ENCODE data around the gene CRYBG1.
"Not testable (repeated sequence)": the region's sequence is repeated elsewhere in the genome, so short reads cannot be mapped to it uniquely, and the experiment has no call there.

Gene CRYBG1

DNA sequence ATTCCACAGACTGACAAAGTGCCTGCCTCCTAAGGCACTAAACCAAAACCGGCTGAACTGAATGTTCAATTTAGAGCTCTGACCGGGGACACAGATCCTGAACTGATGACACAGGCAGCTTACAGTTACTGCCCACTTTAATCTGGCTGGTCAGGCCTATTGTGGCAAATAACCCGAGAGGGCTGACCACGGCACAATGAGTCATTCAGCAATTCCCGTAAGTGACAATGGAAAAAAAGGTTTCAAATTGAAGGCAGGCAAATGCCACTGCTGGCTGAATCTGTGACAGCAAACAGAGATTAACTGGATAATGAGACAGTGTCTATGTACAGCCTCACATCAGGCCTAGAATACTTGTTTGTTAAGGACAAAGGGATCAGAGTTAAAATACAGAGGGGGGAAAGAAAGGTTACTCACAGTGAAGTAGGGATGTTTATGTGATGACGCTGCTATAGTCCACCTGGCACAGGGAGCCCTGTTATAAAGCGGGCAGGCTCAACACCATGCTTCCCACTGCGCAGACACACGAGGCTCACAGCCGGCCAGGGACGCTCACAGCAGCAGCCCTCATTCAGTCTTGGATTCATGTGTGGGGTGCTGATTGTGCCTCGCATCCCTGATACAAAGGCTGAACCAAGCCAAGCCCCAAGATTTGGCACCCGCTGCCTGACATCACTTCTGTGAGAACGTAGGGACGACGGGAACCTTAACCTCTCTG lies 214.4 kb downstream of the CRYBG1 start:
- DNase-seq (ENCODE audit: low read depth in 4 of 4, low spot score in 1 of 4) = no peak

GRCh38 chr6:106579281-106579680 lies 218.8 kb downstream of the CRYBG1 start:
- DNase-seq (ENCODE audit: low read depth in 4 of 4, low spot score in 1 of 4) = no peak

- DNase-seq (ENCODE audit: low read depth in 4 of 4, low spot score in 1 of 4) = no peak
Measured at GRCh38 chr6:106581468-106581867, 221.0 kb downstream of the CRYBG1 start.

DNA sequence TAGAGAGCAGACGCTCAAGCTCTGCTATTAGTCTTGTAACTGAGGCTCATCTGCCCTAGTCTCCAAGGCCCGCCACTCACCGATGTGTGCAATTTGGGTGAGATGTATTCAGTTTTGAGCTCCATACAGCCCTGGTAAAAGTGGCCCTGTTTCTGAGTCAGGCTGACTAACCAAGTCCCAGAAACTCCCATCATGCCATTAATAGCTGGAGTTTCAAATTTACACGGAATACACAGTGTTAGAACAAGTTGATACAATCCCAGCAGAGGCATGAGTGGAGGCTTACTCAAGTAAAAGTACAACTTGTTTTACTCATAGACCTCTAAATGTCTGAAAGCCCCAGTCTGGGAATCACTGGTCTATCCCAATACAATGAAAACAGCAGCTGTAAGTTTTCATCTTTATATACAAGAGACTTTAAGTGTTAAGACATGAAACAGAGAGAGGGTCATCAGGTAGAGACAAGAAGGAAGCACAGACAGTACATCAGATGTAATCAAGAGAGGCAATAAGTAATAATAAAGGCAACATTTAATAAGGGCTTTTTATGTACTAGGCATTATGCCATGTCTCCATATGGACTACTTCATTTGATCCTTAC lies 226.4 kb downstream of the CRYBG1 start:
- no peak for DNase-seq (ENCODE audit: low read depth in 4 of 4, low spot score in 1 of 4)

- DNase-seq (ENCODE audit: low read depth in 4 of 4, low spot score in 1 of 4) = not testable (repeated sequence)
Measured at GRCh38 chr6:106588937-106589336, 228.4 kb downstream of the CRYBG1 start.

GRCh38 chr6:106591111-106591825 lies 230.8 kb downstream of the CRYBG1 start:
- no peak for DNase-seq (ENCODE audit: low read depth in 4 of 4, low spot score in 1 of 4)

DNA sequence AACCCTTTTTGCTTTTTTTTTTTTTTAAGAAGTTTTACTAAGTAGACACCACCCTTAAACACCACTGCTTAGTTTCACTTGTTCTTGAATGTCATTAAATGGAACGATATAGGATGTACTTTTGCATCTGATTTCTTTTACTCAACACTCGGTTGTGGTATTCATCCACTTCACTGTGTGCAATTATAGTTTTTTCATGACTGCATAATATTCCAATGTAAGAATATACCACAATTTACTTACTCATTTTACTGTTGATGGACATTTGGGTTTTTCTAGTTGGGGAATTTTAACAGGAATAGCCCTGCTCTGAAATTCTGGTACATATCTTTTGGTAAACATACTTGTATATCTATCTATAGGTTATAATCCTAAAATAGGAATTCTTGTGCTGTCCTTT lies 238.9 kb downstream of the CRYBG1 start:
- no peak for DNase-seq (ENCODE audit: low read depth in 4 of 4, low spot score in 1 of 4)

DNA sequence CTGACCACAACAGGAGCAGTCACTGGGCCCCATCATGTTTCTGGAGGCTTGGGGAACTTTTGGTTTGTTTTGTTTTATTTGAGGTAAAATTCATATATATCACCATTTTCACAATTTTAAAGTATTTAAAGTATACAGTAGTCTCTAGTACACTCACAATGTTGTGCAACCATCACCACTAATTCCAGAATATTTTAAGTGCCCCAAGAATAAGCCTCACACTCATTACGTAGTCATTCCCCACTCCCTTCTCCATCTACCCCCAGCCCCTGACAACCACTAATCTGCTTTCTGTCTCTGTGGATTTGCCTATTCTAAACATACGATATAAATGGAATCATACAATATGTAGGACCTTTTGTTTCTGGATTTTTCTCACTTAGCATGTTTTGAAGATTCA lies 239.8 kb downstream of the CRYBG1 start:
- no peak for DNase-seq (ENCODE audit: low read depth in 4 of 4, low spot score in 1 of 4)

GRCh38 chr6:106608080-106608668 lies 247.7 kb downstream of the CRYBG1 start:
- peak in 1 of 4 experiments; percentile 8 for DNase-seq (ENCODE audit: low read depth in 4 of 4, low spot score in 1 of 4)

DNA sequence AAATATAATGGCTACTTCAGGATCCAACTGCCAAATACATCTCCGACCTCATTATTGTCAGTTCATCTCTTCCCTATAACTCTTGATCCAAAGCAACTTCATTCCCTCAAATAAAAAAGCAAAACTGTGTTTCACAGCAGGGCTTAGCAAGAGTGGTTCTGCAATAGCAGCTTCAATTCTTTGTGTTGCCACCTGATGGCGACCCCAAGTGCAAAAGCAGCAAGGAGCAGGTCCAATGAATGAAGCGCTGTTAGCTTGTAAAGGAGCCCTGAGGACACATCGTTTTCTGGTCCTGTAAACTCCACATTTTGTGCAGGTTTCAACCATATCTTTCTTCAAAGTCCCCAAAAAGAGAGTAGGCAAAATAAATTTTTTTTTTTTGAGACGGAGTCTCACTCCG lies 249.2 kb downstream of the CRYBG1 start:
- no peak for DNase-seq (ENCODE audit: low read depth in 4 of 4, low spot score in 1 of 4)

DNA sequence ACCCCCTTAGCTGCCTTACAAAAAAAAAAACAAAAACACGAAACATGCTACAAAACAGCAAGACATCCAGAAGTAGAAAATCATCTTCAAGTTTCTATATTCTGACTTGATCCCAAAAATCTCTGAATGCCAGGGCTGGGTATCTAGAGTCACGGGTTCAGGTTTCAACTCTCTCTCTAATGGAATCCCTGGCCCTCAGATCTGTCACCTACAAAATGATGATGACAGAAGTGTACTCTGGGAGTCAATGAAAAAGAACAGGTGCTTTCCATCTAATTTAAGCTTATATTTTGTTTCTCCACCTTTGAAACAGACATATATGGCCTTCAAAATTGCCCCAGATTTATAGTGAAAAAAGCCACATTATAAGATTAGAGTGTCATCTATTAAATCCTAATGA lies 250.5 kb downstream of the CRYBG1 start:
- DNase-seq (ENCODE audit: low read depth in 4 of 4, low spot score in 1 of 4) = no peak

DNA sequence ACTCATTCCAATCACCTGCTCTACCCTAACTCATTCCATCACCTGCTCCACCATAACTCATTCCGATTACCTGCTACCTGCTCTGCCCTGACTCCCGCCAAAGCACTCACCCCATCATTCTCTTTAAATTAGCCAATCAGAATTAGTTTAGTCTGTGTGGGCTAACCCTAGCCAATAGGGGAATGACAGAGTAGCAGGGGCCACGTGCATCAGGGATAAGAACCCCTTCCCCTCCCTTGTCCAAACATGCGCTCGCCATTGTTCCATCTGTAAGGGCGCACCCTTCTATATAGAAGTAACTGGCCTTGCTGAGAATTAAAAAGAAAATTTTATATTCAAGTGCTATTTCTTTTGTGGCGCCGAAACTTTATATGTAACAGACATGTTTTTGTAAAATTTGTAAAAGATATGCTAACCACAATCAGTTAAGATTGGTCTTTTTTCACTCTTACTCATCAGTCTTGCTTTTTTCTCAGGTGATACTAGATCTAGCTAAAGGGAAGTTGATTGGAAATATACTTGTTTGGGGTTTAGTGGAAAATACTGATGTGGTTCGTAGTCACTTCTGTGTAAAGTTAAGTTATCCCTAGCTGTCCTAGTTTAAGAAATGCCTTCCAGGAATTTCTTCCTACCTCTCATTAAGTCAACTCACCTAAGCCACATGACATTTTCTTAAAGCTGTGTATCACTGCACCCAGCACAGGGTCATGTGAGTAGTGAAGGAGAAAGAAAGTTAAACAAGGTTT lies 252.3 kb downstream of the CRYBG1 start:
- no peak for DNase-seq (ENCODE audit: low read depth in 4 of 4, low spot score in 1 of 4)

DNA sequence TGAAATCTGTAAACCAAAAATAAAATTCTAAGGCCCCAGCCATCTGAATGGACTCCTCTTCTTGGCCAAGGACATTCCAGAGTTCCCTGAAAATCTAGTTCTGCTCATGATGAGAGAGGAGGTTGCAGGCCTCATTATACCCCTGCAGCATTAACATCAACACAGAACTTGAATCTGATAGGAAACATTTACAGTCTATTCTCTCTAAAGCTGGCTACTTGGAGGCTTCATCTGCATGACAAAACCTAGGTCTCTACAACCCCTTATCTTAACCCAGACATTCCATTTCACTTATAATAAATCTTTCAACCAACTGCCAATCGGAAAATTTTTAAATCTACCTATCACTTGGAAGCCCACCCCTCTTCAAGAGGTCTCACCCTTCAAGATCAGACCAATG lies 253.1 kb downstream of the CRYBG1 start:
- DNase-seq (ENCODE audit: low read depth in 4 of 4, low spot score in 1 of 4) = no peak

DNA sequence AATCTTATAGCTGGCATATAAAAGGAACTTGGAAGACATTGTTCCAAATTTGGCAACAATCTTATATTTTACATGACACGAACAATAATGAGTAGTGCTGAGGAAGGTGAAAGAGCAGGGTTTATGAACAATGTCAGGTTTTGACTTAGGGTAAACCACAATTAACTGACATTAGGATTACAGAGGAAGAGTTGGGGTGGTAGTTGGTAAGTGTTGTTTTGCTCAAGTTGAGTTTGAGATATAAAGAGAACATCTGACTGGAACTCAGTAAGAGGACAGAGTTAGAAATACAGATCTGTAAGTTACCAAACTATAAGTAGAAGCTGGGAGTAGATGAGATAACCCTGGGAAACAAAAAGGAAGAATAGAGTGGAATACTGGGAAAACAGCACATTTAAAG lies 253.6 kb downstream of the CRYBG1 start:
- DNase-seq (ENCODE audit: low read depth in 4 of 4, low spot score in 1 of 4) = no peak

DNA sequence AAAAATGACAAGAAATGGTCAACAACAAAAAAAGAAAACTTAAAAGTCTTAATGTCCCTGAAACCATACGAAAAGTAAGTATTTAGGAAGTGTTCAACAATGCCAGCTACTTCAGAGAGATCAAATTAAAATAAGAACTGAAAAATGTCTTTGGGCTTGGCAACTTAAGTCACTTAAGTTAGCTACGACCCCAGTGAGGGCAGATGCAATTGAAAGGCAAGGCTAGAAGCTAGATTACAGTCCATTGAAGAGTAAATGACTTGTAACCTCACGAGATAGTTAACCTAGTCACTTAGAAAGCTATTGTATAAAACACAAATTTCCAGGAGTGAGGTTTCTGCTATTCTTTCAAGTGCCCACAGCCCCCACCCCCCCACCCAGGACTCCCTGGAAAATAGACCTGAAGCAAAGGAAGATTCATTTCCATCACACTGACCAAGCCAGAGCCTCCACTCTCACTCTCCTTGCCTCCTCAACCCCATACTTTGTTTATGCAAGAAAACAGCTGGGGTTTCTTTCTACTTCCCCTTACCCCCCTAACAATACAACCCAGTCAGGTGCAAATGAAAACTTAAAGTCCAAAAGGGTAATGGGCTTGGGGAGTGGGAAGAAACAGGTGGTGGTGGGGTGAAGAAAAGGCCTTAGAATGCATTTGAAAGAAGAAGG lies 254.2 kb downstream of the CRYBG1 start:
- DNase-seq (ENCODE audit: low read depth in 4 of 4, low spot score in 1 of 4) = no peak

DNA sequence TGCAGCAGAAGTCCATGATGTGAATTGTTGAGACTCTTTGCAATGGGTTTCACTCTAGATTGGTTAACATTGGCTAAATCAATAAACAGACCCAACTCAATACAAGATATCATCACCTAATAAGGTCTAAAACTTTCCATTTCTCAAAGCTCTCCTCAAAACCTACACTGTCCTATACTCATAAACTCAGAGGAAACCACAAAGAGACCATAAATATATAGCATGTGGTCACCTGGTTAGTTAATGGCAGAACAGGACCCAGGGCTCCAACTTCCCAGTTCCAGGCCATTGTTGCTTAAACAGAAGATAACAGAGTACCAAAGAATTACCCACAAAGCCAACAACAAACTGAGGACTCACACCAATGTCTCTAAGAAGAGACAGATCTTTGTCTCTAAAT lies 256.8 kb downstream of the CRYBG1 start:
- DNase-seq (ENCODE audit: low read depth in 4 of 4, low spot score in 1 of 4) = no peak

- no peak for DNase-seq (ENCODE audit: low read depth in 4 of 4, low spot score in 1 of 4)
Measured at GRCh38 chr6:106617857-106618256, 257.3 kb downstream of the CRYBG1 start.

DNA sequence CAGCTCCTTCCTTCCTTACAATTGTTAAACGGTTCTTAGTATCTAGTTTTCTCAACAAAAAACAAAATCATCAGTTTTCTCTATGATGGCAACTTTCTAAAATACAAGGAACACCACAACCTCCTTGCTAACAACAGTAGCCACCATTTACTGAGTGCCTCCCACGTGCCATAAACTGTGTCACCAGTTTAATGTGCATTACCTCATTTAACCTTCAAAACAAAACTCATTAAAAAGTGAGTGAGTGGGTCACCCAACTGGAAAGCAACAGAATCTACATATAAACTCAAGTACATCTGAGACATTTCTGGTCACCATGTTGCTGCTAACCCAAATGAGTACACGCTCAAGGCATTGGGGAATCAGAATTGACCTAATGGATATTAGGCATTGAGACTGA lies 257.8 kb downstream of the CRYBG1 start:
- DNase-seq (ENCODE audit: low read depth in 4 of 4, low spot score in 1 of 4) = no peak

- DNase-seq (ENCODE audit: low read depth in 4 of 4, low spot score in 1 of 4) = no peak
Measured at GRCh38 chr6:106619223-106619622, 258.7 kb downstream of the CRYBG1 start.

GRCh38 chr6:106620931-106621672 lies 260.6 kb downstream of the CRYBG1 start:
- DNase-seq (ENCODE audit: low read depth in 4 of 4, low spot score in 1 of 4) = no peak

Measured in stimulated activated CD4-positive, alpha-beta T cell treated with anti-CD3 and anti-CD28 coated beads, Interleukin-1b, Interleukin-23, amount 100 ng/mL, for 24 hours (primary cell).